GM23338 (cell line): ENCODE results near the gene CCDC85B. TPM values are rescaled to one million over a fixed set of nuclear protein-coding genes. Genes with fewer than 3 reads are reported as not detected.

ENCODE experiments used
- ATAC-seq: fragments of 200-7000 bp; cut with Tn5 transposase; 3 replicates; pipeline ENCODE4 v1.9.1; 2020
- DNase-seq: peaks from one replicate; pipeline ENCODE4 v3.0.0-alpha.2; 2015; ENCODE audit warnings: low spot score
- H2AFZ ChIP-seq: fragments of 200-600 bp; sonication (generic); 2 replicates; pipeline ENCODE4 v1.8.0; 2016; ENCODE audit warnings: antibody characterized with exemption, mild to moderate bottlenecking, moderate library complexity
- H3F3A ChIP-seq: fragments of 200-600 bp; sonication (generic); replicated peaks from 2 replicates; pipeline ENCODE4 v1.8.0; 2017; ENCODE audit warnings: antibody characterized with exemption, mixed run types, low read depth
- H3K27ac ChIP-seq: fragments of 200-600 bp; sonication (generic); 2 replicates; pipeline ENCODE4 v1.6.1; 2016; ENCODE audit warnings: low read depth
- H3K27me3 ChIP-seq: fragments of 200-600 bp; sonication (generic); 2 replicates; pipeline ENCODE4 v1.8.0; 2016; ENCODE audit warnings: mild to moderate bottlenecking, mixed run types, moderate library complexity; ENCODE audit not compliant: insufficient read depth
- H3K36me3 ChIP-seq: fragments of 200-600 bp; sonication (generic); 2 replicates; pipeline ENCODE4 v1.8.0; 2016; ENCODE audit warnings: mild to moderate bottlenecking; ENCODE audit not compliant: insufficient read depth
- H3K4me1 ChIP-seq: fragments of 200-600 bp; sonication (generic); 2 replicates; pipeline ENCODE4 v1.8.0; 2016; ENCODE audit warnings: mild to moderate bottlenecking, moderate library complexity; ENCODE audit not compliant: insufficient read depth
- H3K4me2 ChIP-seq: fragments of 200-600 bp; sonication (generic); 2 replicates; pipeline ENCODE4 v1.7.1; 2017; ENCODE audit warnings: mixed run types
- H3K4me3 ChIP-seq: fragments of 200-600 bp; sonication (generic); 2 replicates; pipeline ENCODE4 v1.6.1; 2016; ENCODE audit warnings: mixed run types
- H3K79me2 ChIP-seq: fragments of 200-600 bp; sonication (generic); replicated peaks from 2 replicates; pipeline ENCODE4 v1.8.0; 2017; ENCODE audit warnings: mild to moderate bottlenecking; ENCODE audit not compliant: insufficient read depth
- H3K9me2 ChIP-seq: fragments of 200-600 bp; sonication (generic); 2 replicates; pipeline ENCODE4 v1.8.0; 2017; ENCODE audit not compliant: insufficient read depth
- H4K20me1 ChIP-seq: fragments of 200-600 bp; sonication (generic); replicated peaks from 2 replicates; pipeline ENCODE4 v1.8.0; 2017; ENCODE audit warnings: mild to moderate bottlenecking; ENCODE audit not compliant: insufficient read depth
- H3K27ac Mint-ChIP-seq: 2 replicates; pipeline ENCODE4 v1.8.0; 2020; ENCODE audit warnings: inconsistent platforms, mild to moderate bottlenecking, moderate library complexity, mixed read lengths
- H3K27me3 Mint-ChIP-seq: 3 replicates; pipeline ENCODE4 v1.8.0; 2022; ENCODE audit warnings: low read depth, mild to moderate bottlenecking, moderate library complexity, mixed read lengths, inconsistent platforms; ENCODE audit not compliant: insufficient read depth, poor library complexity
- H3K36me3 Mint-ChIP-seq: 3 replicates; pipeline ENCODE4 v1.8.0; 2021; ENCODE audit warnings: low read depth, mild to moderate bottlenecking, inconsistent platforms, moderate library complexity, mixed read lengths
- H3K4me1 Mint-ChIP-seq: 3 replicates; pipeline ENCODE4 v1.8.0; 2020; ENCODE audit warnings: mild to moderate bottlenecking, inconsistent platforms, mixed read lengths
- H3K4me3 Mint-ChIP-seq: 3 replicates; pipeline ENCODE4 v1.8.0; 2021; ENCODE audit warnings: moderate library complexity, mild to moderate bottlenecking, inconsistent platforms, mixed read lengths
- H3K9me3 Mint-ChIP-seq: 3 replicates; pipeline ENCODE4 v1.8.0; 2020; ENCODE audit warnings: moderate library complexity, mild to moderate bottlenecking, inconsistent platforms, mixed read lengths
- CREB1 ChIP-seq: fragments of 250-450 bp; sonication (Bioruptor Pico); IDR thresholded peaks from 2 replicates; pipeline ENCODE4 v1.5.0; 2020; ENCODE audit warnings: low read depth, mild to moderate bottlenecking, moderate library complexity
- EZH2 ChIP-seq: fragments of 200-600 bp; sonication (generic); IDR thresholded peaks from one replicate; pipeline ENCODE4 v1.8.0; 2017; ENCODE audit warnings: antibody characterized with exemption, mild to moderate bottlenecking, low read depth; ENCODE audit not compliant: unreplicated experiment
- EZH2phosphoT487 ChIP-seq: fragments of 200-600 bp; sonication (generic); IDR thresholded peaks from one replicate; pipeline ENCODE4 v1.8.1; 2018; ENCODE audit warnings: antibody characterized with exemption; ENCODE audit not compliant: unreplicated experiment
- JUNB ChIP-seq: IDR thresholded peaks from one replicate; pipeline ENCODE4 v1.6.1; 2016; ENCODE audit warnings: antibody characterized with exemption; ENCODE audit not compliant: unreplicated experiment
- NANOG ChIP-seq: IDR thresholded peaks from 2 replicates; pipeline ENCODE4 v1.6.1; 2016; ENCODE audit warnings: antibody characterized with exemption, borderline replicate concordance
- POLR2AphosphoS5 ChIP-seq: IDR thresholded peaks from 2 replicates; pipeline ENCODE4 v1.6.1; 2016; ENCODE audit warnings: antibody characterized with exemption, low read depth
- STAT1 ChIP-seq: IDR thresholded peaks from one replicate; pipeline ENCODE4 v1.6.1; 2016; ENCODE audit warnings: antibody characterized with exemption; ENCODE audit not compliant: unreplicated experiment
- ZNF114 ChIP-seq: fragments of 250-450 bp; sonication (Bioruptor Pico); IDR thresholded peaks from 2 replicates; pipeline ENCODE4 v1.5.0; 2020; ENCODE audit warnings: mild to moderate bottlenecking, moderate library complexity
- ZNF331 ChIP-seq: fragments of 250-450 bp; sonication (Bioruptor Pico); IDR thresholded peaks from 2 replicates; pipeline ENCODE4 v1.5.0; 2020; ENCODE audit warnings: low read depth, mild to moderate bottlenecking, moderate library complexity
- polyA plus RNA-seq: library from polyadenylated mRNA; unstranded; fragments of >200 nt; fragmentation: Nextera tagmentation; extraction: Ambion mirVana; gene quantifications from 2 replicates; pipeline ENCODE4 v1.2.1, GENCODE V29; 2016
- total RNA-seq: library from RNA; depleted of rRNA; stranded (reverse); fragments of >200 nt; shearing (Covaris generic); gene quantifications from 2 replicates; pipeline ENCODE4 v1.2.3, GENCODE V29; 2014
- TF ChIP-seq, protein P1 (sequence below), 2 experiments: fragments of 200-600 bp in 1 of 2; sonication (generic) in 1 of 2; conservative IDR thresholded peaks; 2 replicates each; pipeline versions ENCODE4 v1.5.1 to v1.6.1; 2016 to 2017; ENCODE audit warnings: antibody characterized with exemption in 2 of 2, low read depth in 2 of 2, mild to moderate bottlenecking in 2 of 2, moderate library complexity in 1 of 2
- TF ChIP-seq, protein P2 (sequence below): fragments of 250-450 bp; sonication (Bioruptor Pico); IDR thresholded peaks from 2 replicates; pipeline ENCODE4 v1.5.0; 2020; ENCODE audit warnings: mild to moderate bottlenecking, moderate library complexity
- TF ChIP-seq, protein P3 (sequence below): IDR thresholded peaks from one replicate; pipeline ENCODE4 v1.6.1; 2018; ENCODE audit warnings: antibody characterized with exemption; ENCODE audit not compliant: unreplicated experiment

The CCDC85B gene
- total and polyA plus RNA-seq, 2 experiments from 2014 or later = 54.5 to 66.3 TPM

DNA sequence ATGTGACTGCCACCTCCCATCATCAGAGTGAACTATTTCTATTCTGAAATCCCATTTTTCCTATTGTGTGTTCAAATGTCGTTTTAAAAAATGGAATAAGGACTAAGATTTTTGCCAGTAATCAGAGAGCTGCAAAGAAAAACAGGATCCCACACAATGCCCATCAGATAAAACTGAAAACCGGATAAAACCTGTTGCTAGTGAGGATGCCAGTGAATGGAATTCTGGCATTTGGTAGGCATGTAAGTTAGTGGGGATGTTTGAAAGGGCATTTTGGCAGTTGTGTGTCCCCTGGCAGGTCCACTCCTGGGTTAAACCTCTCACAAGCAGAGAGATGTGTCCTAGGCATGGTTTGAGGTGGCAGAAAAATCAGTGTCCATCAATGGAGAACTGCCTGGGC, 34.9 kb downstream of the CCDC85B start (continued):
- no peak for TF ChIP-seq JUNB
- TF ChIP-seq STAT1 = no peak
- TF ChIP-seq CREB1 (CRISPR knock-in tag) = no peak
- TF ChIP-seq EZH2phosphoT487 = no peak

DNA sequence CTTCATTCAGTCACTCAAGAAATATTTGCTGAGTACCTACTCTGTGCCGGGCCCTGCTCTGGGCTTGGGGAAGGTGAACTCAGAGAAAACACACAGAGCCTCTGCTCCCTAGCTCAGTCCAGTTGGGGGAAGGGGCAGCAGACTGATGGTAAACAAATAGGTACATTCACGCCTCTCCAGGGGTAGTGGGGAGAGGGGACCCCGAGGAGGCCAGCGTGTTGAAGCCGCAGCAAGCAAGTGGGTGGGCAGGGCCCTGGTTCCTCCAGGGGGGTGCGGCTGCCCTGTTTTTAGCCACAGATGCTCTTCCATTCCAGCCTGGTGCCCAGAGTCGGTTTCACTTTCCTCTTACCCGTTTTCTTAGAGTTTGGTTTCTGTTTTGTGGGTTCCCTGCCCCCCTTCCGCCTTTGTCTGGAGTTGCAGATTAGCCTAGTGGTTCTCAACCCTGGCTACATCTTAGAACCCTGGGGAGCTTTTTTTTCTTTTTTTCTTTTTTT, 37.5 kb downstream of the CCDC85B start:
- H3K9me2 ChIP-seq = no peaks in the 10 kb centered on the region
- H3K36me3 Mint-ChIP-seq = peaks cover 3% of the 10 kb centered on the region; the same call in 2 of the 3 replicates
- 0 out of 2 replicates have a peak overlapping the region, but pooled peaks have one; percentile 52 for H2AFZ ChIP-seq
- no peak overlapping the region for H3K4me3 Mint-ChIP-seq
- no peaks in the 10 kb centered on the region for H3K79me2 ChIP-seq
- 0 out of 2 replicates have a peak, but pooled peaks cover 5% of the 10 kb centered on the region for H3F3A ChIP-seq
- DNase-seq = no peak
- peaks cover 6% of the 10 kb centered on the region for H3K27me3 Mint-ChIP-seq
- no peaks in the 10 kb centered on the region for H3K36me3 ChIP-seq
- H3K4me2 ChIP-seq = no peak overlapping the region
- H3K4me1 Mint-ChIP-seq = peaks cover 23% of the 10 kb centered on the region
- H4K20me1 ChIP-seq = no peaks in the 10 kb centered on the region
- H3K4me3 ChIP-seq = no peak overlapping the region
- H3K4me1 ChIP-seq = peaks cover 7% of the 10 kb centered on the region
- ATAC-seq = peak; percentile 61
- H3K9me3 Mint-ChIP-seq = no peaks in the 10 kb centered on the region
- peak overlapping the region; percentile 63; the same call in 1 of the 2 replicates for H3K27ac ChIP-seq
- H3K27ac Mint-ChIP-seq = peak overlapping the region; percentile 78
- H3K27me3 ChIP-seq = no peaks in the 10 kb centered on the region
- TF ChIP-seq STAT1 (no peak), EZH2 (no peak), ZNF114 (CRISPR knock-in tag) (no peak), EZH2phosphoT487 (no peak), ZNF331 (CRISPR knock-in tag) (no peak), POLR2AphosphoS5 (no peak), JUNB (no peak), CREB1 (CRISPR knock-in tag) (no peak), NANOG (no peak)
- TF ChIP-seq, protein P1, sequence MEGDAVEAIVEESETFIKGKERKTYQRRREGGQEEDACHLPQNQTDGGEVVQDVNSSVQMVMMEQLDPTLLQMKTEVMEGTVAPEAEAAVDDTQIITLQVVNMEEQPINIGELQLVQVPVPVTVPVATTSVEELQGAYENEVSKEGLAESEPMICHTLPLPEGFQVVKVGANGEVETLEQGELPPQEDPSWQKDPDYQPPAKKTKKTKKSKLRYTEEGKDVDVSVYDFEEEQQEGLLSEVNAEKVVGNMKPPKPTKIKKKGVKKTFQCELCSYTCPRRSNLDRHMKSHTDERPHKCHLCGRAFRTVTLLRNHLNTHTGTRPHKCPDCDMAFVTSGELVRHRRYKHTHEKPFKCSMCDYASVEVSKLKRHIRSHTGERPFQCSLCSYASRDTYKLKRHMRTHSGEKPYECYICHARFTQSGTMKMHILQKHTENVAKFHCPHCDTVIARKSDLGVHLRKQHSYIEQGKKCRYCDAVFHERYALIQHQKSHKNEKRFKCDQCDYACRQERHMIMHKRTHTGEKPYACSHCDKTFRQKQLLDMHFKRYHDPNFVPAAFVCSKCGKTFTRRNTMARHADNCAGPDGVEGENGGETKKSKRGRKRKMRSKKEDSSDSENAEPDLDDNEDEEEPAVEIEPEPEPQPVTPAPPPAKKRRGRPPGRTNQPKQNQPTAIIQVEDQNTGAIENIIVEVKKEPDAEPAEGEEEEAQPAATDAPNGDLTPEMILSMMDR (conservative IDR thresholded peaks at IDR 0.05; ENCODE audit: low read depth in 2 of 2) = no peak
- TF ChIP-seq, protein P2, sequence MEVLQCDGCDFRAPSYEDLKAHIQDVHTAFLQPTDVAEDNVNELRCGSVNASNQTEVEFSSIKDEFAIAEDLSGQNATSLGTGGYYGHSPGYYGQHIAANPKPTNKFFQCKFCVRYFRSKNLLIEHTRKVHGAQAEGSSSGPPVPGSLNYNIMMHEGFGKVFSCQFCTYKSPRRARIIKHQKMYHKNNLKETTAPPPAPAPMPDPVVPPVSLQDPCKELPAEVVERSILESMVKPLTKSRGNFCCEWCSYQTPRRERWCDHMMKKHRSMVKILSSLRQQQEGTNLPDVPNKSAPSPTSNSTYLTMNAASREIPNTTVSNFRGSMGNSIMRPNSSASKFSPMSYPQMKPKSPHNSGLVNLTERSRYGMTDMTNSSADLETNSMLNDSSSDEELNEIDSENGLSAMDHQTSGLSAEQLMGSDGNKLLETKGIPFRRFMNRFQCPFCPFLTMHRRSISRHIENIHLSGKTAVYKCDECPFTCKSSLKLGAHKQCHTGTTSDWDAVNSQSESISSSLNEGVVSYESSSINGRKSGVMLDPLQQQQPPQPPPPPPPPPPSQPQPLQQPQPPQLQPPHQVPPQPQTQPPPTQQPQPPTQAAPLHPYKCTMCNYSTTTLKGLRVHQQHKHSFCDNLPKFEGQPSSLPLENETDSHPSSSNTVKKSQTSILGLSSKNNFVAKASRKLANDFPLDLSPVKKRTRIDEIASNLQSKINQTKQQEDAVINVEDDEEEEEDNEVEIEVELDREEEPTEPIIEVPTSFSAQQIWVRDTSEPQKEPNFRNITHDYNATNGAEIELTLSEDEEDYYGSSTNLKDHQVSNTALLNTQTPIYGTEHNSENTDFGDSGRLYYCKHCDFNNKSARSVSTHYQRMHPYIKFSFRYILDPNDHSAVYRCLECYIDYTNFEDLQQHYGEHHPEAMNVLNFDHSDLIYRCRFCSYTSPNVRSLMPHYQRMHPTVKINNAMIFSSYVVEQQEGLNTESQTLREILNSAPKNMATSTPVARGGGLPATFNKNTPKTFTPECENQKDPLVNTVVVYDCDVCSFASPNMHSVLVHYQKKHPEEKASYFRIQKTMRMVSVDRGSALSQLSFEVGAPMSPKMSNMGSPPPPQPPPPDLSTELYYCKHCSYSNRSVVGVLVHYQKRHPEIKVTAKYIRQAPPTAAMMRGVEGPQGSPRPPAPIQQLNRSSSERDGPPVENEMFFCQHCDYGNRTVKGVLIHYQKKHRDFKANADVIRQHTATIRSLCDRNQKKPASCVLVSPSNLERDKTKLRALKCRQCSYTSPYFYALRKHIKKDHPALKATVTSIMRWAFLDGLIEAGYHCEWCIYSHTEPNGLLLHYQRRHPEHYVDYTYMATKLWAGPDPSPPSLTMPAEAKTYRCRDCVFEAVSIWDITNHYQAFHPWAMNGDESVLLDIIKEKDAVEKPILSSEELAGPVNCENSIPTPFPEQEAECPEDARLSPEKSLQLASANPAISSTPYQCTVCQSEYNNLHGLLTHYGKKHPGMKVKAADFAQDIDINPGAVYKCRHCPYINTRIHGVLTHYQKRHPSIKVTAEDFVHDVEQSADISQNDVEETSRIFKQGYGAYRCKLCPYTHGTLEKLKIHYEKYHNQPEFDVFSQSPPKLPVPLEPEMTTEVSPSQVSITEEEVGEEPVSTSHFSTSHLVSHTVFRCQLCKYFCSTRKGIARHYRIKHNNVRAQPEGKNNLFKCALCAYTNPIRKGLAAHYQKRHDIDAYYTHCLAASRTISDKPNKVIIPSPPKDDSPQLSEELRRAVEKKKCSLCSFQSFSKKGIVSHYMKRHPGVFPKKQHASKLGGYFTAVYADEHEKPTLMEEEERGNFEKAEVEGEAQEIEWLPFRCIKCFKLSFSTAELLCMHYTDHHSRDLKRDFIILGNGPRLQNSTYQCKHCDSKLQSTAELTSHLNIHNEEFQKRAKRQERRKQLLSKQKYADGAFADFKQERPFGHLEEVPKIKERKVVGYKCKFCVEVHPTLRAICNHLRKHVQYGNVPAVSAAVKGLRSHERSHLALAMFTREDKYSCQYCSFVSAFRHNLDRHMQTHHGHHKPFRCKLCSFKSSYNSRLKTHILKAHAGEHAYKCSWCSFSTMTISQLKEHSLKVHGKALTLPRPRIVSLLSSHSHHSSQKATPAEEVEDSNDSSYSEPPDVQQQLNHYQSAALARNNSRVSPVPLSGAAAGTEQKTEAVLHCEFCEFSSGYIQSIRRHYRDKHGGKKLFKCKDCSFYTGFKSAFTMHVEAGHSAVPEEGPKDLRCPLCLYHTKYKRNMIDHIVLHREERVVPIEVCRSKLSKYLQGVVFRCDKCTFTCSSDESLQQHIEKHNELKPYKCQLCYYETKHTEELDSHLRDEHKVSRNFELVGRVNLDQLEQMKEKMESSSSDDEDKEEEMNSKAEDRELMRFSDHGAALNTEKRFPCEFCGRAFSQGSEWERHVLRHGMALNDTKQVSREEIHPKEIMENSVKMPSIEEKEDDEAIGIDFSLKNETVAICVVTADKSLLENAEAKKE = no peak
- TF ChIP-seq, protein P3, sequence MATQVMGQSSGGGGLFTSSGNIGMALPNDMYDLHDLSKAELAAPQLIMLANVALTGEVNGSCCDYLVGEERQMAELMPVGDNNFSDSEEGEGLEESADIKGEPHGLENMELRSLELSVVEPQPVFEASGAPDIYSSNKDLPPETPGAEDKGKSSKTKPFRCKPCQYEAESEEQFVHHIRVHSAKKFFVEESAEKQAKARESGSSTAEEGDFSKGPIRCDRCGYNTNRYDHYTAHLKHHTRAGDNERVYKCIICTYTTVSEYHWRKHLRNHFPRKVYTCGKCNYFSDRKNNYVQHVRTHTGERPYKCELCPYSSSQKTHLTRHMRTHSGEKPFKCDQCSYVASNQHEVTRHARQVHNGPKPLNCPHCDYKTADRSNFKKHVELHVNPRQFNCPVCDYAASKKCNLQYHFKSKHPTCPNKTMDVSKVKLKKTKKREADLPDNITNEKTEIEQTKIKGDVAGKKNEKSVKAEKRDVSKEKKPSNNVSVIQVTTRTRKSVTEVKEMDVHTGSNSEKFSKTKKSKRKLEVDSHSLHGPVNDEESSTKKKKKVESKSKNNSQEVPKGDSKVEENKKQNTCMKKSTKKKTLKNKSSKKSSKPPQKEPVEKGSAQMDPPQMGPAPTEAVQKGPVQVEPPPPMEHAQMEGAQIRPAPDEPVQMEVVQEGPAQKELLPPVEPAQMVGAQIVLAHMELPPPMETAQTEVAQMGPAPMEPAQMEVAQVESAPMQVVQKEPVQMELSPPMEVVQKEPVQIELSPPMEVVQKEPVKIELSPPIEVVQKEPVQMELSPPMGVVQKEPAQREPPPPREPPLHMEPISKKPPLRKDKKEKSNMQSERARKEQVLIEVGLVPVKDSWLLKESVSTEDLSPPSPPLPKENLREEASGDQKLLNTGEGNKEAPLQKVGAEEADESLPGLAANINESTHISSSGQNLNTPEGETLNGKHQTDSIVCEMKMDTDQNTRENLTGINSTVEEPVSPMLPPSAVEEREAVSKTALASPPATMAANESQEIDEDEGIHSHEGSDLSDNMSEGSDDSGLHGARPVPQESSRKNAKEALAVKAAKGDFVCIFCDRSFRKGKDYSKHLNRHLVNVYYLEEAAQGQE = no peak
